ENCODE measurements around the gene MAF.

GRCh38 chr16:79573884-79574283, 26.7 kb downstream of the MAF start:
- no peak for TF ChIP-seq EZH2 (IDR thresholded peaks at IDR 0.05; ENCODE audit: low read length)
- no peak for TF ChIP-seq CTCF (optimal IDR thresholded peaks at IDR 0.05 in 1 of 3, IDR thresholded peaks at IDR 0.05 in 1 of 3, conservative IDR thresholded peaks at IDR 0.05 in 1 of 3; ENCODE audit: extremely low read depth in 1 of 3, insufficient read depth in 2 of 3, low read length in 3 of 3)
